ENCODE measurements around the gene HCFC2.
A peak's percentile ranks its signal among the peaks of the same experiment; 100 is the strongest.
"Not testable (repeated sequence)": the region's sequence is repeated elsewhere in the genome, so short reads cannot be mapped to it uniquely, and the experiment has no call there.

Gene HCFC2

GRCh38 chr12:104058802-104059201 is 5.5 kb upstream of the HCFC2 start:
- no peak for DNase-seq

DNA sequence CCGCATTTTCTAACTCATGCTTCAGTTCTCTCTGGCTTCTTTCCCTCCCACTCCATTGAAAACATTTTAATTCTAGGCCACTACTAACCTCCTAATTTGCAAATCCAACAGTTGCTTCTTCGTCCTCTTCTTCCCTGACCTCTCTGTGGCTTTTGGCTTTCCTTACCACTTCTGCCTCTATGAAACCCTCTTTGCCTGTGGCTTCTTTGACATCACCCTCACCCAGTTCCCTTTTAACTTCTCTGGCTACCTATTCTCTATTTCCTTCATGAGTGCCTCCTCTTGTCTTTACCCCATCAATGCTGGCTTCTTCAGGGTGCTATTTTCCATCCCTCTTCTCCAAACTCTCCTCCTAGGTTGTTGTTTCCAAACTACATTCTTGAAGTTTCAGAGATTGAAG is 4.4 kb upstream of the HCFC2 start:
- no peak for DNase-seq

- DNase-seq: no peak
Observed at GRCh38 chr12:104060791-104061190, 3.5 kb upstream of the HCFC2 start.

- no peak for DNase-seq
Observed at GRCh38 chr12:104063712-104064030, 660 bp upstream of the HCFC2 start.

DNA sequence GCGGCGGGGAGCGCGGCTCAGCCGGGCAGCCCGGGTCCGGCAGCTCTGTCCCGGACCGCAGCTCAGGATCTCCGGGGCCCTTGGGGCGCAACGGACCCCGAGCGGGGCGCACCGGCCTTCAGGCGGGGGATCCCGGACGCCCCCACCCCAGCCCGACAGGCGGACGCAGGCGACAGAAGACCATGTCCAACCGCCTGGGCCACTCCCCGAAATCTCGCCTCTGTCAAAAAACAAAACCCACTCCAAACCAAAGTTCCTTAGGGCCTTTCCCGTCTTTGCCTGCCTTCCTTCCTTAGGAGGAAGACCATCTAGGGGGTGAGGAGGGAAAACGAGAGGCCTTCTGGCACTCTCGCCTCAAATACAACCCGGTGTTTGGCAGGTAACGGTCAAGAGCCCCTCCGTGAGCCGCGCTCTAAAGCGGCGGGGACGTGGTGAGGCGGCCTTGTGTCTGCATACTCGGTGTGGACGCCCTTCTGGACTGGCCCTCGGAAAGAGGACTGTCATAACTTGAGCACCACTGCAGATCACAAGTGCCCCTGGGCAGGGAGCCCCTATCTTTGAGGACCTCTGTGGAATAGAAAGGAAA is 604 bp downstream of the HCFC2 start:
- no peak for DNase-seq

DNA sequence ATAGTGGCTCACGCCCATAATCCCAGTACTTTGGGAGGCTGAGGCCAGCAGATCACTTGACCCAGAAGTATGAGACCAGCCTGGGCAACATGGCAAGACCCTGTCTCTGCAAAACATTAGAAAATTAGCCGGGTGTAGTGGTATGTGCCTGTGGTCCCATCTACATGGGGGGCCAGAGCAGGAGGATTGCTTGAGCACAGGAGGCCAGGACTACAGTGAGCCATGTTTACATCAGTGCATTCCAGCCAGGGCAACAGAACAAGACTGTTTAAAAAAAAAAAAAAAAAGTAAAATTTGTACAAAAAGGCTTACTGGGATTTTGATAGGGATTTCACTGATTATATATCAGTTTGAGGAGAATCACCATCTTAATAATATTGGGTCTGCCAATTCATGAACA is 7.8 kb downstream of the HCFC2 start:
- DNase-seq: no peak

- no peak for DNase-seq
Observed at GRCh38 chr12:104073699-104074098, 9.4 kb downstream of the HCFC2 start.

GRCh38 chr12:104079024-104079423 is 14.7 kb downstream of the HCFC2 start:
- DNase-seq: no peak

- DNase-seq: no peak
Observed at GRCh38 chr12:104080764-104081163, 16.4 kb downstream of the HCFC2 start.

- DNase-seq: no peak
Observed at GRCh38 chr12:104083769-104084475, 19.6 kb downstream of the HCFC2 start.

DNA sequence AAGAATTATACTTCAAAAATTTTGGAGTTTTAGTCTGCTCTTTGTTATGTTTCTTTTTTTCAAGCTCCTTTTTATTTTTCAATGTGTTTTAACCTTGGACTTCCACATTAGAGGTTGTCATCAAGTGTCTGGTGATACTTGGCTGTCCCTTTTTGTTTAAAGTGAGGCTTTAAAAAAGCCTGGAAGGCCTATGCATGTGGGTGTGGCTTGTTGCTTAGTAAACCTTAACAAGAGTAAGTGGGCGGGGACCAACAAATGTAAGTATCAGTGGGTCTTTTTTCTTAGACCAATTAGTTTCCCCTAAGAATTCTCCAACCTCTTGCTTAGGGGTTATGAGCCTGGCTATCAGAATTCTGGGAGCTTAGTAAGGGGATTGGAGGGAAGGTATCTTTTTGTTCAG is 26.4 kb downstream of the HCFC2 start:
- DNase-seq: no peak

DNA sequence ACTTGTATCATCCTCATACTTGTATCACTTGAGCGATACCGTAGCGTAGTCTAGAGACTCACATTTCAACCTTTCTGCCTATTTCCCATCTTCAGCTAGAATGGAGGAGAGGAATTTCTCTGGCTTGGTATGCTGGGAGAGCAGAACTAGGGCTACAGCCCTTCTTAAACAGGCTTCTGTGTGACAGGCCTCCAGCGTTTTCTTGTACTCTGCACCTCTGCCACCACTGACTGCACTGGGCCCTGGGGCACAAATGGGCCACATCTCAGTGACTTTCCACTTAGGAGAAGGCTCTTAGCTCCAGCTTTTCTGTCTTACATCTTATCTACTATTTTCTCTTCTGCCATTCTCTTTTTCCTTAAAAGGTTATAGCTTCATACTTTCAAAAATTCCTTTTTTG is 26.8 kb downstream of the HCFC2 start:
- DNase-seq: no peak

DNA sequence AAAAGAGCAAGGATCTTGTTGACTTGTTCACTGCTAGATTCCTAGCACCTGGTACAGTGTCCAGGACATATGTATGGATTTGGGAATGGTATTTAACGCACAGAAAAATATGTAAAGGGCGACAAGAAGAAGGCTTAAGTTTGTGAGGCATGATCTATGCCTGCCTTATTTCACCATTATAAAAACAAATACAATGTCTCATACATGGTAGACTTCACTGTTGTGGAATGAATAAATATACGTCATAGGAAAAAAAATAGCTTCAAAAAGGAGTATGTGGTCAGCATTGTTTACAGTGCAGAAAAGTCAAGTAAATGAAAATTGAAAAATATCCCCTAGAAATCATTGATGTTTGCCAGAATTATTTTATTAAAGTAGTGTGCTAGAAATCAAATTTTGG is 30.0 kb downstream of the HCFC2 start:
- DNase-seq: no peak

DNA sequence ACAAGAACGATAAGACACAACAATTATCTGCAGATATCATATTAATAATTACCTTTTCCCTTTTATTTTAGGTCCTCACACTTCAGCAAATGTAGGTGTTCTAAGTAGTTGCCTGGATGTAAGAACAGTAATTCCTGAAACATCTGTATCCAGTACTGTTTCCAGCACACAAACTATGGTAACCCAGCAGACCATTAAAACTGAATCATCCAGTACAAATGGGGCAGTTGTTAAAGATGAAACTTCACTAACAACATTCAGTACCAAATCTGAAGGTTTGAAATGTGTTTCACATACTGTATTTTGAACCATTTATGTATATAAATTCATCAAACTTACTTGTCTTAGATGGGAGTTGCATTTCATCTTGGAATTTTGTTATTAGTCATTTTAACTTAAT is 31.0 kb downstream of the HCFC2 start:
- no peak for DNase-seq

- DNase-seq: no peak
Observed at GRCh38 chr12:104097954-104098353, 33.6 kb downstream of the HCFC2 start.

DNA sequence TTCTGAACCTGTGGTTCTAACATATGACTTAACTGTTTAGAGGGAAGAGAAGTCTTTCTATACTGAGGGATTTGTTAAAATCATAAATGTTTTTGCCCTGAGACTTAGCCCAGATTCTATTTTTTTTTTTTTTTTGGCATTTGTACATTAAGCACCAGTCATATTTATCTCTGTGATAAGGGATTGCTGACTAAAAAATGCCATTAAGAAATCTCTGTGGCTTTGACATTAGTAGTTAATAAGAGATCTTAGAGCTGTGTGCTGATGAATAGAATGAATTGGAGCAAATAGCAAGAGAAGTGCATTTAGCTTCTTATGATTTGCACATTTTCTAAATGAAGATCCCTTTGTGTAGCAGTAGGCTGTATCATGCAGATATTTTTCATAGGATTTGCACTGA is 41.1 kb downstream of the HCFC2 start:
- DNase-seq: no peak

DNA sequence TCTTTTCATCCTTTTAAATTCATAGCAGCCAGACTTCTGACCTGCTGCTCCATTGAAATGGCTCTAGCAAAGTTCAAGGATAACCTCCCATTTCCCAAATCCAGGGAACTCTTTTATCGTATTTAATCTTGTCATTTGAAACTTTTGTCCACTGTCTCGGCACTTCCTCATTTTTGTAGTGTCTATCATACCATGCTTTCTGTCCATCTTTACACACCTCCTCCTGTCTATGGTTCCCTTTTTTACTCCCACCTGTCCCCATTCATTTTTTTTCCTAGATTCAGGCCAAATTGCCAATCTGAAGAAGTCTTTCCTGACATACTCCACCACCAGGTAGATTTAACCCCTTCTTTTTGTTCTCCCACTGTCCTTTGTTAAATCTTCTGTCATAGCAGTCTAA is 42.6 kb downstream of the HCFC2 start:
- DNase-seq: no peak

DNA sequence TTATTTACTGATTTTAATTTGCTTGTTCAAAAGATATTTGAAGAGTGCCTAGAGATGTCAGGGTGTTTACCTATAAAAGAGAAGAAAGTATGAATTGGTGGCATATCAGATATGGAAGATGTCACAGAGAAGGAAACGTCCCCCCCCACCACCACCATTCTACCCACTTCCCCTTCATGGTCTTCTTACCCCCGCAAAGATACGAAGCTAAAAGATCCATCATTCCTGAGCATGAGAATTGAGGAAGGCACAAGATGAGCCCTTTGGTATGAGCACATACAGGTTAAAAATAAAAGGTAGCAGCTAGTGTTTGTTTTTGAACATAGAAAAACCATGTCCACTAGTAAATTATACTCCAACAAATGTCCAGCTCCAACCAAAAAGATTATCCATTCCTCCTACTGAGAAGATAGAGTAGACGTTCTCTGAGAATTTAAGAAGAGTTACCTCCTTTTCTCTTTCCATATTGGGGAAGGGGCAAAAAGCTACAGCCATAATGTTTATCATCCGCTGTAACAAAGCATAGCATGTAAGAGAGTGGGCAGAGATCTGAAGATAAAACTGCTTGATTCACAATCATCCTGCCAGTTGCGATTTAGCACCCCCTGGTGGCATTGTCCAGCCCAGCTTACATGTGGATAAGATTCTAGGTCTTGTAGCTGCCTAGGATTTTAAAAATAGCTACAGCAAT is 44.6 kb downstream of the HCFC2 start:
- DNase-seq: peak; percentile 87 to 88

DNA sequence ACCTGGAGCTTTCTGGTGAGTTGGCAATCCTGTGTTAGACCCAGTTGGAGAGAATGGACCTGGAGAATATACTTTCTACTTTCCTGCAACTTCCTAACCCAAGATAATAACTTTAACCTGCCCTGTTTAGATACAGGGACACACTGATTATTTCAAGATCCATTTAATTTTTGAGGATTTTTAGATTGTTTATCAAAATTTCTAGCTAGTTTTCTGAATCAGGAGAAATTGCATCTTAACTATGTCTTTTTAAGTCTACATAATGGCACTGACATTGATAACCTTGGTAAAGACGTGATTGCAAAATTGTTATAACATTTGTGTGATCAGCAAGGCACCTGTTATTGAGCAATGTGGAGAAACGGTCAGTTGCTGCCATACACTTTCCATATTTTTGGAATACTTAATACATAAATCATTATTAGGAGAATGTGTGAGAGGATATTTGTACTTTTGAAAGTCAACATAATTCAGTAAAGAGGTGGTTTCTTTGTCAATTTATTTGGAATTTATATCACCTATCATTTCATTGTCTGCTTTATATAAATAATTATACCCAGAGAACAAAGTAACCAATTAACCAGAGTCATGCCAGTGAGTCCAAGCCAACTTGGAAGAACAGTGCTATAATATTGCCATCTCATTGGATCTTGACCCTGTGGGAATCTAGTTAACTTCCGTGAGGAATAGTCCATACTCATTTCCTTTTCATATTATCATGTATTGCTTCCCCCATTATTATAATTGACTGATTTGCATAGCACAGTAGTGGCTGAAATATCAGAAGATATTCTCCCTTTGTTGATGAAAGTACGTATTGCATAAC is 45.3 kb downstream of the HCFC2 start:
- no peak for DNase-seq

- DNase-seq: not testable (repeated sequence)
Observed at GRCh38 chr12:104114834-104115586, 50.7 kb downstream of the HCFC2 start.

- DNase-seq: no peak
Observed at GRCh38 chr12:104115587-104115975, 51.2 kb downstream of the HCFC2 start.

DNA sequence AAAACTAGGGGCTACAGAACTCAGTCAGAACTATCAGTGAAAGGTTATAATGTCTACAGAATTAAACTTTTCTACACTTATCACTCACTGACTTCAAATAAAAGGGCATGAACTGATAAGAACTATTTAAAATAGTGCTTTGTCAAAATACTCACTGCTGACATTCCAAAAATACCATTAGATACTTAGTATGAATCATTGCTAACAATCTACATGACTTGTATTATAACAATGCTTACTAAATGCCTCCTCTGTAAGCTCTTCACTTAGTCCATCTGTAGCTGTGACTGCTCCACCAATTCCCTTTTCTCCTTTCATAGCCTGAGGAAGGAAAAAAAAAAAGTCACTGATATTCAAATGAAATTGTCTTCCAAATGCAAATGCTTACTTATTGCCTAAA is 56.7 kb downstream of the HCFC2 start:
- DNase-seq: no peak

DNA sequence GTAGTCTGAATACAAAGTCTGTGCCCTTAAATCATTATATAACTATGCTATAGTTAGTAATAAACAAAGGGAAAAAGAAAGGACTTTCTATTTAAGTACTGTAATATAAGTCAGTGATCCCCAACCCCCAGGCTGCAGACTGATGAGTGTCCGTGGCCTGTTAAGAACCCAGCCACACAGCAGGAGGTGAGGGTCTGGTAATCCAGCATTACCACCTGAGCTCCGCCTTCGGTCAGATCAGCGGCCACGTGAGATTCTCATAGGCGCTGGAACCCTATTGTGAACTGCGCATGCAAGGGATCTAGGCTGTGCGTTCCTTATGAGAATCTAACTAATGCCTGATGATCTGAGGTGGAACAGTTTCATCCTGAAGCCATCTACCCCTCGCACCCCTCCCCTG is 58.0 kb downstream of the HCFC2 start:
- DNase-seq: no peak

Data from activated CD4-positive, alpha-beta T cell treated with anti-CD3 and anti-CD28 coated beads, Interleukin-2, amount 50 U/mL, for 4 hours (primary cell).